Measurements from ENCODE around the gene PARP15.
A peak's percentile ranks its signal among the peaks of the same experiment; 100 is the strongest.

The PARP15 gene

DNA sequence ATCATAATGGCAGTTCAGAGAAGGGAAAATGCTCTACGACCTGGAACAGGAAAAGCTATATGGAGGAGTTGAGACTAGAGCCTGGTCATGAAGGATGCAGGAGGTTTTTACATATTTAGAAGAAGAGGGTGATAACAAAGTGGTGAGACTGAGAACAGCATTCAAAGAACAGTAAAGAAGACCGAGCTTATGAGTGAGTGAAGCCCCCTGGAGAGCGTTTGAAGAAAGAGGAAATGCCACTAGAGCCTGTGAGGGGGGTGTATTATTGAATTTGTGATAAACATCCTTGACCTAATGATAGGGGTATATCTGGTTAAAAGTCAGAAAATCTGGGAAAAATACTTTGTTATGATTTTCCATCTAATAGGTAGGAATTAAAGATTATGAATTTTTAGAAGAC lies 17.5 kb upstream of the PARP15 start:
- TF ChIP-seq, protein P1, sequence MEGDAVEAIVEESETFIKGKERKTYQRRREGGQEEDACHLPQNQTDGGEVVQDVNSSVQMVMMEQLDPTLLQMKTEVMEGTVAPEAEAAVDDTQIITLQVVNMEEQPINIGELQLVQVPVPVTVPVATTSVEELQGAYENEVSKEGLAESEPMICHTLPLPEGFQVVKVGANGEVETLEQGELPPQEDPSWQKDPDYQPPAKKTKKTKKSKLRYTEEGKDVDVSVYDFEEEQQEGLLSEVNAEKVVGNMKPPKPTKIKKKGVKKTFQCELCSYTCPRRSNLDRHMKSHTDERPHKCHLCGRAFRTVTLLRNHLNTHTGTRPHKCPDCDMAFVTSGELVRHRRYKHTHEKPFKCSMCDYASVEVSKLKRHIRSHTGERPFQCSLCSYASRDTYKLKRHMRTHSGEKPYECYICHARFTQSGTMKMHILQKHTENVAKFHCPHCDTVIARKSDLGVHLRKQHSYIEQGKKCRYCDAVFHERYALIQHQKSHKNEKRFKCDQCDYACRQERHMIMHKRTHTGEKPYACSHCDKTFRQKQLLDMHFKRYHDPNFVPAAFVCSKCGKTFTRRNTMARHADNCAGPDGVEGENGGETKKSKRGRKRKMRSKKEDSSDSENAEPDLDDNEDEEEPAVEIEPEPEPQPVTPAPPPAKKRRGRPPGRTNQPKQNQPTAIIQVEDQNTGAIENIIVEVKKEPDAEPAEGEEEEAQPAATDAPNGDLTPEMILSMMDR (IDR thresholded peaks at IDR 0.05), result no peak

DNA sequence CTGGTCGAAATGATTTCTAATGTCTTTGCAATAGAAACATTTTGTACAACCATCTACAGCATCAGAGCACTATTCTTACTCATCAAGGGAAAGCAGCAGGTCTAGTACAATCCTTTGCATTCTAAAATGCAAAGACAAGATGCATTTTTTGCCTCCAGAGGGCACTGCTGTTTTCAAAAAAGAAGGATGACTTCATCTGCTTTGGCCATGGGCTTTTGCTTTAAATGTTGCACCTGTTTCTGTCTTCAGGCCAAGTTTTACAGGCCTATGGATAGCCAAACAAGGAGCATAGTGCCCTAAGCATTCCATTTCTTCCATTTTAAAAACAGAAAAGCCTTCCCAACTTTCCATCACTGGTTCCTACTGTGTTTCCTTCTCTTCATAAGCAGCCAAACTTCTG lies 16.8 kb upstream of the PARP15 start:
- TF ChIP-seq, protein P1 (IDR thresholded peaks at IDR 0.05), result peak; percentile 71

DNA sequence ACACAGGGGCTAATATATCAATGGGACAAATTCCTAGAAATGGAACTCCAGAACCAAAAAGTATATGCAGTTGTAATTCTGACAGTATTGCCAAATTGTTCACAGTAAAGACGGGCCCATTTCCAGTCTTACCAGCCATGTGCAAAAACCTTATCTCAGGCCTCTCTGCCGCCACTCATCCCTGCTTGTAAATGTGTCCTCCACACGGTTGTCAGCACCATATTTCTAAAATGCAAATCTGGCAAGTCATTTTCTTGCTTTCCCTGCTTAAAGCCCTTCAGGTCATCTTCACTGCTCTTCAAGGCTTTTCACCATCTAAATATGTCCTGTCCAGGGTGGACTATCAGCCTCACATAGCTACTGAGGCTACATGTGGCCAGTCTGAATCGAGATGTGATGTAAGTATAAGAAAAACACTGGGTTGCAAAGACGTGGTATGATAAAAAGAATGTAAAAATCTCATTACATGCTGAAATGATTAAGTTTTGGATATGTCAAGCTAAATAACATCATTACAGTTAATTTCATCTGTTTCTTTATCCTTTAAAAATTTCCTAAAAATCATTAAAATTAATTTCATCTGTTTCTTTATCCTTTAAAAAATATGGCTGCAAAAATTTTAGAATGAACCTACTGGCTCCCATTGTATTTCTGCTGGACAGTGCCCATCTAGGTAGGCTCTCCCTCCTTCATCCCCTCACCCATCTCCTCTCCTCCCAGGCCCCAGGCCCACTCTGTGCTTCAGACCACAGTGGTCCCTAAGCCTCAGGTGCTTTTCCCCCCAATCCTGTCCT lies 14.3 kb upstream of the PARP15 start:
- TF ChIP-seq, protein P1 (IDR thresholded peaks at IDR 0.05), result no peak

DNA sequence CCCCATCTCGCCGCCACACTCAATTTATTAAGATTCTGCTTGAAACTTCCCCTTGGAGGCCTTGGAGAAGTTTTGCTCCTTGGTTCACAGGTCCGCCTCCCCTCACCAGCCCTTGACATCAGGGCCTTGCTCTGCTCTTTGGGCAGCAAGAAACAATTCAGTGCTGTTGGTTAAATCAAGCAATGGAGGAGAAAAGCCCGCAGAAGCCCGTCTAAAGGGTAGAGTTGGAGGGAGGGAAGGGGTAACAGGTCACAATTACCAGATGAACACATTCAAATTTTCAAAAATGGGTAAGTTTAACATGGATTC lies 13.8 kb upstream of the PARP15 start:
- TF ChIP-seq, protein P1 (IDR thresholded peaks at IDR 0.05), result no peak

DNA sequence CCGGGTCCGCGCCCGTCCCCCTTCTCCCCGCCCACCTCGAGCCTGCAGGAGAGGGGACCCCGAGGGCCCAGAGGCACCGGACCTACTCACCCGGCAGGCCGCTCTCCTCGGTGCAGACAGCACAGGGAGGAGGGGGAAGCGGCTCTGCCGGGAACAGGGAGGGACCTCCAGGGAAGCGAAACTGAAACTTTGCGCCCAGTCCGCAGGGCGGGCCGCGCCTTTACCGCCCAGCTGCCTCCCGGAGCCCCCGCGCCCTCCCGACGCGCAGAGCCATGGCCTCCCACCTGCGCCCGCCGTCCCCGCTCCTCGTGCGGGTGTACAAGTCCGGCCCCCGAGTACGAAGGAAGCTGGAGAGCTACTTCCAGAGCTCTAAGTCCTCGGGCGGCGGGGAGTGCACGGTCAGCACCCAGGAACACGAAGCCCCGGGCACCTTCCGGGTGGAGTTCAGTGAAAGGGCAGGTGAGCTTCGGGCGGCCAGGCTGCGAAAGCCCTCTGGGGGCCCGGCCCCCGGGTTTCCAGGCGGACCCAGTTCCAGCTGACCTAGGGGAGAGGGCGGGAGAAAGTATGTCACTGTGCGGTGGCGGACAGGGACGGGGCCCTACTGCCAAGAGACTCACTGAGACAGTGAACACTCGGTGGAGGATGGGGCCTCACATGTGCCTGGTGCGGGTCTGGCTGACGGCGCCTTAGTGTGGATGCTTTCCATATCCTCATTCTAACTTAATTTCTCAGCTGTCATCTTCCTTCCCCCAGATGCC lies 13.1 kb upstream of the PARP15 start, which contains the start of the genes DTX3L and PARP9:
Gene DTX3L (plus strand): TSS at position 184 of the 758 bp plus-strand sequence. CDS start 89 bp downstream, at position 273.
Gene PARP9 (minus strand): TSS at position 146 of the 758 bp plus-strand sequence. CDS start 4,680 bp downstream, outside the sequence.
- TF ChIP-seq, protein P1 (IDR thresholded peaks at IDR 0.05), result no peak

DNA sequence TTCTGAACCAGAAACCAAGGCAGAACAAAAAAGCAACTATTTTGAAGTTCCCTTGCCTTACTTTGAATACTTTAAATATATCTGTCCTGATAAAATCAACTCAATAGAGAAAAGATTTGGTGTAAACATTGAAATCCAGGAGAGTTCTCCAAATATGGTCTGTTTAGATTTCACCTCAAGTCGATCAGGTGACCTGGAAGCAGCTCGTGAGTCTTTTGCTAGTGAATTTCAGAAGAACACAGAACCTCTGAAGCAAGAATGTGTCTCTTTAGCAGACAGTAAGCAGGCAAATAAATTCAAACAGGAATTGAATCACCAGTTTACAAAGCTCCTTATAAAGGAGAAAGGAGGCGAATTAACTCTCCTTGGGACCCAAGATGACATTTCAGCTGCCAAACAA lies 8.7 kb upstream of the PARP15 start:
- TF ChIP-seq, protein P1 (IDR thresholded peaks at IDR 0.05), result no peak

DNA sequence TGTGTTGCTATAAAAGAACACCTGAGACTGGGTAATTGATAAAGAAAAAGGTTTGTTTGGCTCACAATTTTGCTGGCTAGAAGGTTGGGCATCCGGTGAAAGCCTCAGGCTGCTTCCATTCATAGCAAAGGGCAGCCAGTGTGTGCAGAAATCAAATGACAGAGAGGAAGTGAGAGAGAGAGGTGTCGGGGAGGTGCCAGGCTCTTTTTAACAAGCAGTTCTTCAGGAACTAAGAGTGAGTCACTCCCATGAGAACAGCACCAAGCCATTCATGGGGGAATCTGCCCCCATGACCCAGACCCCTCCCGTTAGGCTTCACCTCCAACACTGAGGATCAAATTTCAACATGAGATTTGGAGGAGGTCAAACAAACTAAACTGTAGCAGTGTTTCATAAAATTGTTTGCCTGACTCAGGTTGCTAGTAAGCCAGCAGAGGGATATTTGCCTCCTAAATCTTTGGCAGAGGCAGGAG lies 4.5 kb upstream of the PARP15 start:
- TF ChIP-seq, protein P1 (IDR thresholded peaks at IDR 0.05), result no peak
